CD4-positive, alpha-beta T cell (primary cell): ENCODE measurements around the gene RNASEH1. TPM values are rescaled to one million over a fixed set of nuclear protein-coding genes. Genes with fewer than 3 reads are reported as not detected.

Source experiments
- ATAC-seq: fragments of 200-7000 bp; cut with Tn5 transposase; one replicate; pipeline ENCODE4 v1.10.0; 2022; ENCODE audit warnings: mild to moderate bottlenecking; ENCODE audit not compliant: poor library complexity
- CTCF ChIA-PET: fragments of 350-600 bp; sonication (Branson Sonifier 250); formaldehyde crosslinking; loops from one replicate; lab custom pipeline; 2021; ENCODE audit warnings: antibody characterized with exemption, inconsistent platforms; lab: Charles Lee
- POLR2A ChIA-PET: fragments of 350-600 bp; sonication (Branson Sonifier 250); formaldehyde crosslinking; loops from one replicate; lab custom pipeline; 2021; ENCODE audit warnings: antibody characterized with exemption, inconsistent platforms; lab: Charles Lee
- DNase-seq, 14 experiments: peaks; one replicate each; pipeline ENCODE4 v3.0.0-alpha.2; 2013 to 2020; ENCODE audit warnings: mixed read lengths in 2 of 14
- H3K27ac ChIP-seq, 2 donors: one replicate each; pipeline versions ENCODE4 v1.5.1 to v1.7.0; 2013; ENCODE audit warnings: low read length in 2 of 2, low read depth in 1 of 2, mild to moderate bottlenecking in 1 of 2
- H3K27me3 ChIP-seq, 2 experiments: 1 replicate in 1 of 2; 2 replicates in 1 of 2; pipeline versions ENCODE4 v1.6.1 to v1.7.0; 2013; ENCODE audit warnings: low read length in 2 of 2, control low read depth in 1 of 2, mild to moderate bottlenecking in 1 of 2, moderate library complexity in 1 of 2; ENCODE audit not compliant: insufficient read depth in 2 of 2, control insufficient read depth in 1 of 2
- H3K36me3 ChIP-seq: one replicate; pipeline ENCODE4 v1.6.1; 2013; ENCODE audit warnings: low read length, control low read depth; ENCODE audit not compliant: insufficient read depth
- H3K4me1 ChIP-seq: one replicate; pipeline ENCODE4 v1.6.1; 2013; ENCODE audit warnings: low read length, control low read depth; ENCODE audit not compliant: insufficient read depth
- H3K4me3 ChIP-seq: one replicate; pipeline ENCODE4 v1.5.1; 2013; ENCODE audit warnings: mild to moderate bottlenecking, low read length, moderate library complexity
- H3K9me3 ChIP-seq, 2 experiments: 1 replicate in 1 of 2; 2 replicates in 1 of 2; pipeline versions ENCODE4 v1.6.1 to v1.7.0; 2013; ENCODE audit warnings: low read length in 2 of 2, mild to moderate bottlenecking in 2 of 2, control low read depth in 1 of 2, moderate library complexity in 1 of 2; ENCODE audit not compliant: control insufficient read depth in 1 of 2, insufficient read depth in 1 of 2
- H3K27ac Mint-ChIP-seq: one replicate; pipeline ENCODE4 v1.8.0; 2020; ENCODE audit warnings: mixed read lengths
- H3K27me3 Mint-ChIP-seq: one replicate; pipeline ENCODE4 v1.8.0; 2021; ENCODE audit warnings: mixed read lengths
- H3K36me3 Mint-ChIP-seq: one replicate; pipeline ENCODE4 v1.8.0; 2021; ENCODE audit warnings: low read depth, mixed read lengths
- H3K4me1 Mint-ChIP-seq: one replicate; pipeline ENCODE4 v1.8.0; 2021; ENCODE audit warnings: low read depth, mixed read lengths
- H3K4me3 Mint-ChIP-seq: one replicate; pipeline ENCODE4 v1.8.0; 2020; ENCODE audit warnings: mild to moderate bottlenecking, mixed read lengths
- H3K9me3 Mint-ChIP-seq: one replicate; pipeline ENCODE4 v1.8.0; 2020; ENCODE audit warnings: mixed read lengths
- CTCF ChIP-seq: fragments of 200-600 bp; IDR thresholded peaks from one replicate; pipeline ENCODE4 v1.8.0; 2022; ENCODE audit warnings: antibody characterized with exemption, mild to moderate bottlenecking
- intact Hi-C, 2 experiments: fragments of 100-400 bp; cut with DNase I in 1 of 2; cut with micrococcal nuclease in 1 of 2; formaldehyde crosslinking; loops; one replicate each; pipeline versions ENCODE4 v1.15.1 to v1.9.0; 2023 to 2025; cut with DNase I, micrococcal nuclease
- total RNA-seq, 174 experiments: library from RNA in 2 of 174; stranded (reverse) in 2 of 174; gene quantifications; one replicate each; pipeline ENCODE4 v1.2.3 and lab custom pipeline; 2021 to 2026

Gene RNASEH1
- total RNA-seq, 2 experiments from 2014 or later: 31.5 to 31.9 TPM

GRCh38 chr2:3513026-3513810, 44.9 kb downstream of the RNASEH1 start:
- DNase-seq: no peak
- Histone ChIP-seq H3K4me1 (peaks cover 3% of the 10 kb centered on the region), H3K27me3 (no peaks in the 10 kb centered on the region), H3K36me3 (peaks cover 36% of the 10 kb centered on the region), H3K9me3 (peaks cover 0 to 12% of the 10 kb centered on the region in 2 experiments), H3K27ac (no peak overlapping the region), H3K4me3 (no peak overlapping the region)
- ChIA-PET POLR2A (no interaction called here), CTCF (no interaction called here)
- Mint-ChIP-seq H3K27ac (no peak overlapping the region), H3K27me3 (no peaks in the 10 kb centered on the region), H3K4me3 (no peak overlapping the region), H3K9me3 (peaks cover 6% of the 10 kb centered on the region), H3K4me1 (peaks cover 33% of the 10 kb centered on the region), H3K36me3 (peaks cover 91% of the 10 kb centered on the region)
- TF ChIP-seq CTCF: no peak
- ATAC-seq: no peak
- intact Hi-C loops: loop anchor here in 1 of 2 experiments (10.0 kb wide), 1 partner anchor 898 kb away; no protein-coding TSS in a partner anchor

DNA sequence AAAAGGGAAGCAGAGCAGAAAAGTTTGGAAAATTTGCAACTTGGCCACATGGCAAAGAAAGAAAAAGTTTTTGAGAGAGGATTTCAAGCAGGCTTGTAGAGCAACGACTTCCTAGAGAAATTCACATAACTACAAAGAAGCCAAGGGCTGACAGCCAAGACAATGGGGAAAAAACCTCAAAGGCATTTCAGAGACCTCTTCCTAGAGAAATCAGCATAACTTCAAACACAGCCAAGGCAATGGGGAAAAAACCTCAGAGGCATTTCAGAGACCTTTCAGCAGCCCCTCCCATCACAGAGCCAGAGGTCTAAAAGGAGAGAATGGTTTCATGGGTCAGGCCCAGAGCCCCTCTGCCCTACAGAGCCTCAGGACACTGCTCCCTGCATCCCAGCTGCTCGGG, 46.0 kb downstream of the RNASEH1 start:
- Histone ChIP-seq H3K27ac (no peak overlapping the region), H3K4me1 (no peaks in the 10 kb centered on the region), H3K9me3 (peaks cover 0 to 12% of the 10 kb centered on the region in 2 experiments), H3K27me3 (no peaks in the 10 kb centered on the region), H3K36me3 (peaks cover 36% of the 10 kb centered on the region), H3K4me3 (no peak overlapping the region)
- CTCF ChIA-PET: no interaction called here
- no peaks in the 10 kb centered on the region for H3K27me3 Mint-ChIP-seq
- peaks cover 6% of the 10 kb centered on the region for H3K9me3 Mint-ChIP-seq
- DNase-seq (no peak), ATAC-seq (no peak)
- POLR2A ChIA-PET: no interaction called here
- no peak overlapping the region for H3K4me3 Mint-ChIP-seq
- no peak for TF ChIP-seq CTCF
- peaks cover 92% of the 10 kb centered on the region for H3K36me3 Mint-ChIP-seq
- intact Hi-C loops: loop anchor here in 1 of 2 experiments (10.0 kb wide), 1 partner anchor 897 kb away; no protein-coding TSS in a partner anchor
- H3K27ac Mint-ChIP-seq: no peak overlapping the region
- H3K4me1 Mint-ChIP-seq: peaks cover 24% of the 10 kb centered on the region

DNA sequence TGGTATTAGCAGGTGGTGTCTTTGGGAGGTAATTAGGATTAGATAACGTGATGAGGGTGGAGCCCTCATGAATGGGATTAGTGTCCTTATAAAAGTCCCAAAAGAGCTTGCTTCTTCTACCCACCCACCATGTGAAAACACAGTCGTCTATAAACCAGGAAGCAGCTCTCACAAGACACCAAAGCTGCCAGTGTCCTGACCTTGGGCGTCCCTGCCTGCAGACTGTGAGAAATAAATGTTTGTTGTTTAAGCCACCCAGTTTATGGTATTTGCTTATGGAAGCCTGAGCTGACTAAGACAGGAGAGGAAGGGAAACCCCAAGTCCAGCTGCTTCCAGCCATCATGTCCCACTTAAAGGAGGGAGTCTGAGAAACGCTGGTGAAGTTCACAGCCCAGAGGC, 52.4 kb downstream of the RNASEH1 start:
- no peak for TF ChIP-seq CTCF
- ATAC-seq (no peak), DNase-seq (no peak)
- H3K4me3 Mint-ChIP-seq: no peak overlapping the region
- H3K27ac ChIP-seq: no peak overlapping the region
- H3K9me3 ChIP-seq: no peaks in the 10 kb centered on the region
- H3K27me3 ChIP-seq: no peaks in the 10 kb centered on the region
- H3K36me3 ChIP-seq: peaks cover 25% of the 10 kb centered on the region
- no peaks in the 10 kb centered on the region for H3K4me1 ChIP-seq
- ChIA-PET CTCF (no interaction called here), POLR2A (interaction anchor here (1.4 kb wide), 1 partner anchor 14 kb away, joined by 5 read pairs; the partner anchor contains the start of gene ADI1)
- peaks cover 19% of the 10 kb centered on the region for H3K4me1 Mint-ChIP-seq
- no peaks in the 10 kb centered on the region for H3K9me3 Mint-ChIP-seq
- peaks cover 87% of the 10 kb centered on the region for H3K36me3 Mint-ChIP-seq
- intact Hi-C loops: no loop called here
- no peak overlapping the region for H3K27ac Mint-ChIP-seq
- H3K27me3 Mint-ChIP-seq: no peaks in the 10 kb centered on the region
- no peak overlapping the region for H3K4me3 ChIP-seq
